ENCODE data around the gene VIL1.

VIL1 gene

DNA sequence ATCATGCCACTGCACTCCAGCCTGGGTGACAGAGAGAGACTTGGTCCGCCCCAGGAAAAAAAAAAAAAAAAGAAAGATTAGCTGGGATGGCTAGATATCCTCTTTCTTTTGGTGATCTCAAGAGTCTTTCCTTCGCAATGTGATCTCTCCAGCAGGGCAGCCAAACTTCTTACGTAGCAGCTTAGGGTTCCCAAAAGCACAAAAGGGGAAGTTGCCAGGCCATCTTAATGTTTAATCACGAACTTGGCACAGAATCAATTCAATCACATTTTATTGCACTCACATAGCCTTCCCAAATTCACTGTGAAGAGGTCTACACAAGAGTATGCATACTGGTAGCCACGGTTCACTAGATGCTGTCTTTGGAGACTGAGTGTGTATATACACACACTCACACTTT, 53.1 kb downstream of the VIL1 start:
- TF ChIP-seq, protein P1, sequence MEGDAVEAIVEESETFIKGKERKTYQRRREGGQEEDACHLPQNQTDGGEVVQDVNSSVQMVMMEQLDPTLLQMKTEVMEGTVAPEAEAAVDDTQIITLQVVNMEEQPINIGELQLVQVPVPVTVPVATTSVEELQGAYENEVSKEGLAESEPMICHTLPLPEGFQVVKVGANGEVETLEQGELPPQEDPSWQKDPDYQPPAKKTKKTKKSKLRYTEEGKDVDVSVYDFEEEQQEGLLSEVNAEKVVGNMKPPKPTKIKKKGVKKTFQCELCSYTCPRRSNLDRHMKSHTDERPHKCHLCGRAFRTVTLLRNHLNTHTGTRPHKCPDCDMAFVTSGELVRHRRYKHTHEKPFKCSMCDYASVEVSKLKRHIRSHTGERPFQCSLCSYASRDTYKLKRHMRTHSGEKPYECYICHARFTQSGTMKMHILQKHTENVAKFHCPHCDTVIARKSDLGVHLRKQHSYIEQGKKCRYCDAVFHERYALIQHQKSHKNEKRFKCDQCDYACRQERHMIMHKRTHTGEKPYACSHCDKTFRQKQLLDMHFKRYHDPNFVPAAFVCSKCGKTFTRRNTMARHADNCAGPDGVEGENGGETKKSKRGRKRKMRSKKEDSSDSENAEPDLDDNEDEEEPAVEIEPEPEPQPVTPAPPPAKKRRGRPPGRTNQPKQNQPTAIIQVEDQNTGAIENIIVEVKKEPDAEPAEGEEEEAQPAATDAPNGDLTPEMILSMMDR (IDR thresholded peaks at IDR 0.05; ENCODE audit: low read depth, low read length, missing control alignments): no peak
- DNase-seq (ENCODE audit: low read depth): no peak

DNA sequence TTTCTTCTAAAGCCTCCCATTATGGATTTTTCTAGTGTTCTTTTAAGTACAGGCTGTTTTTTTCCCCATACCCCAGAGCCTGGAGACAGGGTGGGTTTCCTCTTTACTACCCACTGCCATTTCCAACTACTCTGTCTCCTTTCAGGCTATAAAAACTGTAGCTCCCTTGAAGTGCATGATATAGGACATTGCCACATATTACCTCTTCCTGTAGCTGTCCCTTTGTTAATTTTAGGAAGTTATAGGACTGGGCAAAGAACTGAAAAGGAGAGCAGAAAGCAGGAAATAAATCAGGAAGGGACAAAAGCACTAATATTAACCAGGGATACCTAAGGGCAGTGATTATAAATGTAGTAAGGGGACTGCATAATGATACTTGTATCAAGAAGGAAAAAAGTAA, 54.1 kb downstream of the VIL1 start:
- H3K4me3 ChIP-seq (ENCODE audit: low read depth, low read length): no peak overlapping the region
- TF ChIP-seq, protein P1 (IDR thresholded peaks at IDR 0.05; ENCODE audit: low read depth, low read length, missing control alignments): no peak
- DNase-seq (ENCODE audit: low read depth): no peak

More for the DNA sequence above, 53.1 kb downstream of the VIL1 start:
- H3K4me3 ChIP-seq (ENCODE audit: low read depth, low read length): no peak overlapping the region

DNA sequence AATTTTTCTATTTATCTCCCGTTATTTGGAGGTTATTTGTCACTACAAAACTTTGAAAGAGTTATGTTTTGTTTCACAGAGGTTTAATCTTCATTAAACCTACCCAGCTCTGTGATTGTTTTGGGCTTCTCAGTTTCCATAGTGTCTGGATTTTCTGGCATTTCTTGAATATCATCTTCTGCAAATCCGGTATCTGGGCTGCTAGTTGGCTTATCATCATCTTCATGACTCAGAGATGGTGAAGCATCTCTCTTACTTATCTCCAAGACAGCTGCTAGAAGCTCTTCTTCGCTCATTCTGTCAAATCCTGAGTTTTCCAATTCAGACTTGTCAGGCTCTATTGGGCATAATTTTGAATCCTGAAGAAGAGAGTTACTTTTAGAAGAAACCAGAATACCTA, 55.6 kb downstream of the VIL1 start:
- TF ChIP-seq, protein P1 (IDR thresholded peaks at IDR 0.05; ENCODE audit: low read depth, low read length, missing control alignments): no peak
- no peak for DNase-seq (ENCODE audit: low read depth)
- no peak overlapping the region for H3K4me3 ChIP-seq (ENCODE audit: low read depth, low read length)

DNA sequence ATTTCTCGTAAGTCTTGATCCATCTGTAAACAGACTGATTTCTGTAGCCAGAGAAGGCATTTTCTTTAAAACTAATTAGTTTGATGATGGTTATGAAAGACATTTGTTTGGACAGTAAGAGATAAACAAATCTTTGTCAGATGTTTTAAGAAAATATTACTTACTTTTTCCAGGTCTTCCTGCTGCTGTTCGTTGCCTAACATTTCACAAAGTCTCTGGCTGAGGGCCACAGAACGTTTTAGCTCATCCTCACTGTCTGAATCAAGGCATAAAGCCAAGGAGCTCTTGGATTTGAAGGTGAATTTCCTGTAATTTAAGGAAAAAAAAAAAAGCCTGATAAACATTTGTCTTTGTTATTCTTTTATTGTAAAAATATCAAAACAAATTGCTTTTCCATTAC, 57.8 kb downstream of the VIL1 start:
- TF ChIP-seq, protein P1 (IDR thresholded peaks at IDR 0.05; ENCODE audit: low read depth, low read length, missing control alignments): no peak
- DNase-seq (ENCODE audit: low read depth): no peak
- H3K4me3 ChIP-seq (ENCODE audit: low read depth, low read length): no peak overlapping the region

DNA sequence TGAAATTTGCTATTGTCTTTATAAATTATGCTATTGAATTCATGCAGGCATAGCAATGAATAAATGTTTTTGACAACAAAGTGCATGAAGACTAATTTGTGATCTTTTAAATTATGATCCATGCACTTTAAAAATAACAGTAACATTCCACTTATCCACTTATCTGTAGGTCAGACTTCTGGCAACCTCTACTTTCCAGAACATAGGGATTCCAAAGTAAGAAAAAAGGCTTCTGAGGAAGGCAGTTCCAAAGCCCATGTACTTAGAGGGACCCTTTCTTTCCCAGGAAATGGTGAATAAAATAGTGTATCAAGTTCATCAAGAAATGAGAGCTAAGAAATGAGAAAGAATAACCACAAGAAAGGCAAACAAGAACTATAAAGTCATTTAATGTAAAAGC, 58.3 kb downstream of the VIL1 start:
- DNase-seq (ENCODE audit: low read depth): no peak
- H3K4me3 ChIP-seq (ENCODE audit: low read depth, low read length): no peak overlapping the region
- TF ChIP-seq, protein P1 (IDR thresholded peaks at IDR 0.05; ENCODE audit: low read depth, low read length, missing control alignments): no peak

DNA sequence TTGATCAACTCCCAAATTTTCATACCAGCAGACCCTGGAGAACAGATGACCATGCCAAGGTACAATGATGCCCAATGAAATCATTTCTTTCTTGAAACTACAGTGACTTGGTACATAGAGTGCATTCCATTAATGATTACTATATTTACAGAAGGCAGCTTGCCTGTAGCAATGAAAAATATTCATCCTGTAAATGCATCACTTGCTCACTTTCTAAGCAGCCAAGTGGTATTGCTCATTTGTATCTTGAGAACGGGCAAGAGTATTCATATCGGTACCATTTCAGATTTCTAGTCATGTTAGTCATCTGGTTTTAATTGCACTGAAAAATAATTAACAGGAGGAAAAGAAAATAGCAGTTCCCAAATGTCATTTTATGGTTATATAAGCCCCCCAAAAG, 59.6 kb downstream of the VIL1 start:
- no peak for DNase-seq (ENCODE audit: low read depth)
- TF ChIP-seq, protein P1 (IDR thresholded peaks at IDR 0.05; ENCODE audit: low read depth, low read length, missing control alignments): no peak

DNA sequence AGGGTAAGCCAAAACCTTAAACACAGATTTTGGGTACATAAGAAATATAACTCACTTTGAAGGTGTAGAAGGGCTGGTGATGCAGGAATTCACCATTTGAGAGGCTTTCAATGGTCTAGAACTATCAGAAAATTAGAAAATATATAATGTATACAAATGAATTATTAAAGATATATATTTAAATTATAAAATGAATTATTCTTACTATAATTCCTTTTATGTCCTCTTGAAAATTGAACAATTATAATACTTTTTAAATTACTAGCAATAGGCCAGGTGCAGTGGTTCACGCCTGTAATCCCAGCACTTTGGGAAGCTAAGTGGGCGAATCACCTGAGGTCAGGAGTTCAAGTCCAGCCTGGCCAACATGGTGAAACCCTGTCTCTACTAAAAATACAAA, 60.7 kb downstream of the VIL1 start:
- TF ChIP-seq, protein P1 (IDR thresholded peaks at IDR 0.05; ENCODE audit: low read depth, low read length, missing control alignments): no peak
- no peak for DNase-seq (ENCODE audit: low read depth)

More for the DNA sequence above, 59.6 kb downstream of the VIL1 start:
- no peak overlapping the region for H3K4me3 ChIP-seq (ENCODE audit: low read depth, low read length)

More for the DNA sequence above, 60.7 kb downstream of the VIL1 start:
- no peak overlapping the region for H3K4me3 ChIP-seq (ENCODE audit: low read depth, low read length)

Data from GM12864 (cell line).